Glutamatergic neuron (in vitro differentiated cells): ENCODE data around the gene RIPOR3. TPM values are rescaled to one million over a fixed set of nuclear protein-coding genes. Genes with fewer than 3 reads are reported as not detected.
A peak's percentile ranks its signal among the peaks of the same experiment; 100 is the strongest.

Experiments used
- DNase-seq: peaks from one replicate; pipeline ENCODE4 v3.0.0; 2022
- H3K27ac Mint-ChIP-seq: one replicate; pipeline ENCODE4 v1.8.0; 2020; ENCODE audit warnings: mild to moderate bottlenecking, mixed read lengths, inconsistent platforms; ENCODE audit not compliant: unreplicated experiment
- H3K27me3 Mint-ChIP-seq: one replicate; pipeline ENCODE4 v1.8.0; 2020; ENCODE audit warnings: mild to moderate bottlenecking, moderate library complexity, mixed read lengths, inconsistent platforms; ENCODE audit not compliant: unreplicated experiment
- H3K36me3 Mint-ChIP-seq: one replicate; pipeline ENCODE4 v1.8.0; 2020; ENCODE audit warnings: mild to moderate bottlenecking, mixed read lengths, inconsistent platforms; ENCODE audit not compliant: unreplicated experiment
- H3K4me1 Mint-ChIP-seq: one replicate; pipeline ENCODE4 v1.8.0; 2020; ENCODE audit warnings: mild to moderate bottlenecking, low read depth, mixed read lengths, inconsistent platforms; ENCODE audit not compliant: unreplicated experiment
- H3K4me3 Mint-ChIP-seq: one replicate; pipeline ENCODE4 v1.8.0; 2020; ENCODE audit warnings: mild to moderate bottlenecking, mixed read lengths, inconsistent platforms; ENCODE audit not compliant: unreplicated experiment
- H3K9me3 Mint-ChIP-seq: one replicate; pipeline ENCODE4 v1.8.0; 2020; ENCODE audit warnings: mild to moderate bottlenecking, moderate library complexity, mixed read lengths, inconsistent platforms; ENCODE audit not compliant: unreplicated experiment
- total RNA-seq: library from RNA; stranded (reverse); fragmentation: NEBNext Ultra II Directional; extraction: Animal tissue kit (Norgen Biotek cat#: 25700); gene quantifications from one replicate; pipeline ENCODE4 v1.2.1, GENCODE V29; 2021; ENCODE audit not compliant: unreplicated experiment
- TF ChIP-seq, protein P1 (sequence below): fragments of 200-600 bp; sonication (generic); IDR thresholded peaks from one replicate; pipeline ENCODE4 v1.5.0; 2021; ENCODE audit not compliant: partially characterized antibody, unreplicated experiment

RIPOR3 gene
- total RNA-seq, 1 donor from 2014 or later: not detected

- TF ChIP-seq, protein P1, sequence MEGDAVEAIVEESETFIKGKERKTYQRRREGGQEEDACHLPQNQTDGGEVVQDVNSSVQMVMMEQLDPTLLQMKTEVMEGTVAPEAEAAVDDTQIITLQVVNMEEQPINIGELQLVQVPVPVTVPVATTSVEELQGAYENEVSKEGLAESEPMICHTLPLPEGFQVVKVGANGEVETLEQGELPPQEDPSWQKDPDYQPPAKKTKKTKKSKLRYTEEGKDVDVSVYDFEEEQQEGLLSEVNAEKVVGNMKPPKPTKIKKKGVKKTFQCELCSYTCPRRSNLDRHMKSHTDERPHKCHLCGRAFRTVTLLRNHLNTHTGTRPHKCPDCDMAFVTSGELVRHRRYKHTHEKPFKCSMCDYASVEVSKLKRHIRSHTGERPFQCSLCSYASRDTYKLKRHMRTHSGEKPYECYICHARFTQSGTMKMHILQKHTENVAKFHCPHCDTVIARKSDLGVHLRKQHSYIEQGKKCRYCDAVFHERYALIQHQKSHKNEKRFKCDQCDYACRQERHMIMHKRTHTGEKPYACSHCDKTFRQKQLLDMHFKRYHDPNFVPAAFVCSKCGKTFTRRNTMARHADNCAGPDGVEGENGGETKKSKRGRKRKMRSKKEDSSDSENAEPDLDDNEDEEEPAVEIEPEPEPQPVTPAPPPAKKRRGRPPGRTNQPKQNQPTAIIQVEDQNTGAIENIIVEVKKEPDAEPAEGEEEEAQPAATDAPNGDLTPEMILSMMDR: no peak
- no peak for DNase-seq
- H3K4me1 Mint-ChIP-seq: peaks cover 8% of the 10 kb centered on the region
- H3K9me3 Mint-ChIP-seq: peaks cover 6% of the 10 kb centered on the region
- peak overlapping the region; percentile 91 for H3K4me3 Mint-ChIP-seq
- peaks cover 6% of the 10 kb centered on the region for H3K27me3 Mint-ChIP-seq
- H3K27ac Mint-ChIP-seq: peak overlapping the region; percentile 28
- H3K36me3 Mint-ChIP-seq: no peaks in the 10 kb centered on the region
Observed at GRCh38 chr20:50729901-50730764, 38.8 kb upstream of the RIPOR3 start.

- TF ChIP-seq, protein P1: no peak
- Mint-ChIP-seq H3K36me3 (no peaks in the 10 kb centered on the region), H3K4me3 (no peak overlapping the region), H3K9me3 (peaks cover 6% of the 10 kb centered on the region), H3K4me1 (peaks cover 8% of the 10 kb centered on the region), H3K27ac (no peak overlapping the region), H3K27me3 (peaks cover 6% of the 10 kb centered on the region)
- DNase-seq: no peak
Observed at GRCh38 chr20:50728981-50729874, 37.9 kb upstream of the RIPOR3 start.

- Mint-ChIP-seq H3K27me3 (peaks cover 6% of the 10 kb centered on the region), H3K27ac (no peak overlapping the region), H3K36me3 (no peaks in the 10 kb centered on the region), H3K4me1 (peaks cover 8% of the 10 kb centered on the region), H3K4me3 (no peak overlapping the region), H3K9me3 (peaks cover 6% of the 10 kb centered on the region)
- DNase-seq: no peak
- TF ChIP-seq, protein P1: no peak
Observed at GRCh38 chr20:50728486-50728980, 37.2 kb upstream of the RIPOR3 start.

GRCh38 chr20:50727792-50728485 lies 36.6 kb upstream of the RIPOR3 start:
- peaks cover 6% of the 10 kb centered on the region for H3K27me3 Mint-ChIP-seq
- H3K4me3 Mint-ChIP-seq: no peak overlapping the region
- no peaks in the 10 kb centered on the region for H3K36me3 Mint-ChIP-seq
- H3K27ac Mint-ChIP-seq: no peak overlapping the region
- peaks cover 8% of the 10 kb centered on the region for H3K4me1 Mint-ChIP-seq
- TF ChIP-seq, protein P1: no peak
- H3K9me3 Mint-ChIP-seq: peaks cover 8% of the 10 kb centered on the region
- DNase-seq: no peak
